ENCODE results near the gene IRF2BPL. TPM values are rescaled to one million over a fixed set of nuclear protein-coding genes. Genes with fewer than 3 reads are reported as not detected.

IRF2BPL gene
- total RNA-seq: 10 to 100 TPM; 26.7 to 52.1 TPM

DNA sequence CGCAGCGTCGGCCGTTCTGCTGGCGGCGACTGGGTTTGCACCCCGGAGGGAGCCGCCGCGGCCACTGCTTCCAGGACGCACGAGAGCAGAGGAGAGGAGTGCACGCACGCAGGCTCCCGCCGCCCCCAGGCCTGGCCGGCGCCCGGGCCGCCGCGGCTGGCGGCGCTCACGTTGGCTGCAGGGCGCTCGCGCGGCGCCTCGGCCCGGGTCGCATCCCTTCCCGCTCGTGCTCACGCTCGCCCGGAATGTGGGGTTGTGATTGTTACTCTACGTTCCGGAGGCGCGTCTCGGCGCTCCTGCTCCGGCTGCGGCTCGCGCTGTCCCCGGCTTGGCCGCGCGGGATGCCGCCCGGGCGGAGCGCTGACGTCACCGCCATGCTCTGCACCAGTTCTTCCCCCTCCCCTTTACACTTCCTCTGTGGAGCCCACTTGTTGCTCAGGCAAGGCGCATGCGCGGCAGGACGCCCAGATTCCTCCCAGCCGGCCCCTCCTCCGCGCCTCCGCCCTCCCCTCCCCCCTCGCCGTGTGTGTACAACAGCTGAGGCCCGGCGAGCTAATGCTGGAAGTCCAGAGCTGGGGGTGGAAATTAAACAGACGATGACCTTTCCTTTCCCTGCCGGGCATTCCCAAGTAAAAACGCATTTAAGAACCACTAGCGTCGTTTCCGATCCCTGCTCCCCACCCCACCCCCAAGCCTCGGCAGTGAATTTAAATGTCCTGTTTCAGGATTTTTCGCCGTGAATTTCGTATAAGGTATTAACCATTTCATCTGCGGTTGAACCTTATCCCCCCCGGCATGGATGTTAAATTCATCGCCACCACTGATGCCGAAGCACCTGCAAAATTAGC lies at the start of gene IRF2BPL:
IRF2BPL (minus strand) TSS at position 325 of the 848 bp plus-strand sequence. CDS start 916 bp downstream, outside the sequence.
- ATAC-seq: peak; percentile 73
- no peaks in the 10 kb centered on the region for H3K36me3 ChIP-seq (replicated peaks in 1 of 2; ENCODE audit: insufficient read depth in 1 of 2, low read depth in 2 of 2)
- no peaks in the 10 kb centered on the region for H3K9me3 ChIP-seq
- peak; percentile 98 to 99 (median 99) for DNase-seq
- peak within 1 kb of the TSS; percentile 99 to 100 (median 100) for H3K27ac ChIP-seq
- intact Hi-C loops (cut with DNase I): no loop called here
- peaks cover 70% of the 10 kb centered on the region for H3K4me1 ChIP-seq
- peak within 1 kb of the TSS; percentile 14 to 35 for H3K4me3 ChIP-seq
- 1% methylated on average over 16 to 61 of the region's 84 CpGs for WGBS, 2 donors
- H3K27me3 ChIP-seq: no peaks in the 10 kb centered on the region
- peak; percentile 91 to 97 (median 93) for TF ChIP-seq POLR2A (IDR thresholded peaks at IDR 0.05)
- TF ChIP-seq, protein P1, sequence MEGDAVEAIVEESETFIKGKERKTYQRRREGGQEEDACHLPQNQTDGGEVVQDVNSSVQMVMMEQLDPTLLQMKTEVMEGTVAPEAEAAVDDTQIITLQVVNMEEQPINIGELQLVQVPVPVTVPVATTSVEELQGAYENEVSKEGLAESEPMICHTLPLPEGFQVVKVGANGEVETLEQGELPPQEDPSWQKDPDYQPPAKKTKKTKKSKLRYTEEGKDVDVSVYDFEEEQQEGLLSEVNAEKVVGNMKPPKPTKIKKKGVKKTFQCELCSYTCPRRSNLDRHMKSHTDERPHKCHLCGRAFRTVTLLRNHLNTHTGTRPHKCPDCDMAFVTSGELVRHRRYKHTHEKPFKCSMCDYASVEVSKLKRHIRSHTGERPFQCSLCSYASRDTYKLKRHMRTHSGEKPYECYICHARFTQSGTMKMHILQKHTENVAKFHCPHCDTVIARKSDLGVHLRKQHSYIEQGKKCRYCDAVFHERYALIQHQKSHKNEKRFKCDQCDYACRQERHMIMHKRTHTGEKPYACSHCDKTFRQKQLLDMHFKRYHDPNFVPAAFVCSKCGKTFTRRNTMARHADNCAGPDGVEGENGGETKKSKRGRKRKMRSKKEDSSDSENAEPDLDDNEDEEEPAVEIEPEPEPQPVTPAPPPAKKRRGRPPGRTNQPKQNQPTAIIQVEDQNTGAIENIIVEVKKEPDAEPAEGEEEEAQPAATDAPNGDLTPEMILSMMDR (IDR thresholded peaks at IDR 0.05): peak in 1 of 7 experiments; percentile 33

DNA sequence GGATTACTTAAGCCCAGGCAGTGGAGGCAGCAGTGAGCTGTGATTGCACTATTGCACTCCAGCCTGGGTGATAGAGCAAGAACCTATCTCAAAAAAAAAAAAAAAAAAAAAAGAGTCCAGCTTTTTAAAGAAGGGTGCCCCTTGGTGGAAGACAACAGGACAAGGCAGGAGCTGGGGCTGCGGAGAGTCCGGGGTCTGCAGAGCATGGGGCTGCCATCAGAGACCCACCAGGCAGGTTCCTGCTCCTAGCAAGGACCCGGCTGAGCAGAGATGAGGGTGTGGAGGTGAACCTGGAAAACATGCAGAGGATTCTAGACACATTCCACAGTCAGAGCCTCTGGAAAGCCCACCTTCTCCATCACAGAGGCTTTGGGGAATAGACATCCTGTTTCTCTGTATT lies 48.5 kb upstream of the IRF2BPL start:
- peak overlapping the region in 1 of 4 donors; percentile 59 for H3K27ac ChIP-seq
- H3K9me3 ChIP-seq: no peaks in the 10 kb centered on the region
- ATAC-seq (no peak), DNase-seq (no peak)
- no peaks in the 10 kb centered on the region for H3K36me3 ChIP-seq (replicated peaks in 1 of 2; ENCODE audit: insufficient read depth in 1 of 2, low read depth in 2 of 2)
- intact Hi-C loops (cut with DNase I): no loop called here
- no peaks in the 10 kb centered on the region for H3K27me3 ChIP-seq
- no peaks in the 10 kb centered on the region for H3K4me1 ChIP-seq
- H3K4me3 ChIP-seq: no peak overlapping the region
- 87 to 92% methylated on average over 3 of the region's 3 CpGs for WGBS, 2 donors
- TF ChIP-seq, protein P1 (IDR thresholded peaks at IDR 0.05): no peak
- TF ChIP-seq POLR2A (IDR thresholded peaks at IDR 0.05): no peak

GRCh38 chr14:77076113-77076631 lies 47.7 kb upstream of the IRF2BPL start:
- intact Hi-C loops (cut with DNase I): no loop called here
- H3K4me3 ChIP-seq: no peak overlapping the region
- H3K36me3 ChIP-seq (replicated peaks in 1 of 2; ENCODE audit: insufficient read depth in 1 of 2, low read depth in 2 of 2): no peaks in the 10 kb centered on the region
- H3K9me3 ChIP-seq: no peaks in the 10 kb centered on the region
- WGBS, 2 donors: 46 to 49% methylated on average over 10 of the region's 10 CpGs
- no peaks in the 10 kb centered on the region for H3K27me3 ChIP-seq
- DNase-seq (peak in 3 of 4 donors; percentile 49 to 73 (median 49)), ATAC-seq (peak; percentile 77)
- TF ChIP-seq, protein P1 (IDR thresholded peaks at IDR 0.05): no peak
- peak in 2 of 3 donors; percentile 48 to 54 for TF ChIP-seq POLR2A (IDR thresholded peaks at IDR 0.05)
- H3K27ac ChIP-seq: peak overlapping the region in 3 of 4 donors; percentile 16 to 73 (median 66)
- no peaks in the 10 kb centered on the region for H3K4me1 ChIP-seq

DNA sequence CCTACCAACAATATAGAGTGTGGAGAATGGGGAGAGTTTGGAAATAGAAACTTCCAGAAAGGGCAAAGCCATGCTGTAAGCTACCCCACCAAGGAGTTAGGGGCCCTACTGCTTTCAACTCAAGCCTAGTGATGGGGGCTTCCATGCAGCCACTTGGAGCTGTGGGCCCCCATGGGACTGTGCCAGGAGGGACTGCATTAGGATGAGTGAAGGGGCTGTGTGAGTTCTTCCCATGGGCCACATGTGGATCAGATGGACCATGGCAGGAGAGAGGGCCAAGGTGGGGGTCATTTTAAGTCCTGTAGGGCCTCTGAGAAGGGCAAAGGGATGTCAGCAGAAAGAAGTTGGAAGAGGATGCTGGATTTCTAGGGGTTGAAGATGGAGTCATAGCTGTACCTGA lies 46.5 kb upstream of the IRF2BPL start:
- no peak overlapping the region for H3K4me3 ChIP-seq
- no peaks in the 10 kb centered on the region for H3K9me3 ChIP-seq
- H3K36me3 ChIP-seq (replicated peaks in 1 of 2; ENCODE audit: insufficient read depth in 1 of 2, low read depth in 2 of 2): no peaks in the 10 kb centered on the region
- H3K27me3 ChIP-seq: no peaks in the 10 kb centered on the region
- H3K27ac ChIP-seq: peak overlapping the region in 3 of 4 donors; percentile 16 to 73 (median 66)
- ATAC-seq: no peak
- intact Hi-C loops (cut with DNase I): loop anchor here (5.0 kb wide), 1 partner anchor 198 kb away; no protein-coding TSS in a partner anchor
- TF ChIP-seq POLR2A (IDR thresholded peaks at IDR 0.05): no peak
- TF ChIP-seq, protein P1 (IDR thresholded peaks at IDR 0.05): no peak
- DNase-seq: no peak
- no peaks in the 10 kb centered on the region for H3K4me1 ChIP-seq

Data from body of pancreas (tissue), 4 donors.